CD4-positive, alpha-beta T cell treated with Interleukin-17A for 4 hours (primary cell): ENCODE measurements around the gene SPINK6.
A peak's percentile ranks its signal among the peaks of the same experiment; 100 is the strongest.

ENCODE experiments used
- DNase-seq: peaks from one replicate; pipeline ENCODE4 v3.0.0-alpha.2; 2020; ENCODE audit warnings: mixed read lengths

The SPINK6 gene

DNA sequence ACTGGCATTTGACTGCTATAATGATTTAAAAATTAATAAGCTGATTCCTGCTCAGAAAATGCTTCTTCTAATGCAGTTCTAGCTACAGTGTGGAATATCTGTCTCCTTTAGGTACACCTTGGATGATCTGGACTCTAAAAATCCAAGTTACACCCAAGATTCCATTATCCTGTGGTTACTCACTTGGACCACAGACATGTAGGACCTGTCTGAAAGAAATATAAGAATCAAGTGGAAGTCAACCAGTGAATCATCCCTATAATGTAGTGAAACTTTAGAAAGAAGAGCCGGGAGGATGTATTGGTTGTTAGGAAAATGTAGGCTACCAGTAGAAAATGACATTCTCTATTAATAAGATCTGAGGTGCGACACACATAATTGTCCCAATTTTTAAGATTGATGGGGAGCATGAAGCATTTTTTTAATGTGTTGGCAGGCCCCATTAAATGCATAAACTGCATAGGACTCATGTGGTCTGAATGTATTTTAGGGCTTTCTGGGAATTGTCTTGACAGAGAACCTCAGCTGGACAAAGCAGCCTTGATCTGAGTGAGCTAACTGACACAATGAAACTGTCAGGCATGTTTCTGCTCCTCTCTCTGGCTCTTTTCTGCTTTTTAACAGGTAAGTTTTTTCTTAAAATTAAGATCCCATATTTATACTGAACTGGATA lies at the start of gene SPINK6:
SPINK6 (plus strand) TSS at position 512 of the 673 bp plus-strand sequence; CDS start at position 567, 55 bp downstream.
- no peak for DNase-seq

GRCh38 chr5:148156609-148157008 lies 46.2 kb upstream of the SPINK6 start:
- no peak for DNase-seq

DNA sequence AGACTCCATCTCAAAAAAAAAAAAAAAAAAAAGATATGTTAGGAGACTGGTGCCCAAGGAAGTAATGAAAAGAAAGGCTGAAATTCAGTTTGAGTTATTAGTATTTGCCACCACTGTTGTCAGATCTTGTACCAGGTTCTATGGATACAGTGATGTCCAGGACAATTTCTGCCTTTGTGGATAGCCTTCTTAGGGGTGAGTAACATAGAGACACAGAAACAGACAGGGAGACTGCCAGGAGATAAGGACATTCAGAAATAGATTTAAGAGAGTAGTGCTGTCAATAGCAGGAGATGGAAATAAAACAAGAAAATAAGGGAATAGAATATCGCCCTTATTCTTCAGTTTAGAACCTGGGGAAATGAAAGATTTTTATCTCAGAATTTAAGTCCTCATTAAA lies 40.8 kb upstream of the SPINK6 start:
- no peak for DNase-seq

GRCh38 chr5:148163345-148163744 lies 39.5 kb upstream of the SPINK6 start:
- DNase-seq, result no peak

- DNase-seq, result no peak
Measured at GRCh38 chr5:148166550-148167283, 36.1 kb upstream of the SPINK6 start.

DNA sequence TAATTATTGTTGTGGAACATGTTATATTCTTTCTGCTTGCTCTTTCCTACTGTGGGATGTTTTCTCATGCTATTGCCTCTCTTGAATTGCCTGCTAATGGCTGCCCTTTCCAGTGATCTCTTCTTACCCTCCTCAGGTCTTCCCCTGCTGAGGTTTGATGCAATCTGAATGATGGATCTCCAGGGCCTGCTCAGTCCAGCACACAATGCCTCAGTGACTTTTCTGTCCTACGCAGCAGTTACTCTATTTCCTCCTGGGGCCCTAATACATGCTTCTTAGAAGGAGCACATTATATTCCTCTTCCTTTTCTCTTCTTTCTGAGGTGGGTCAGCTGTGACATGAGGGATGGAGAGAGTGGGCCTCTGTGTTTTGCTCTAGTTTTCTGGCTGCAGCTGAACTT lies 34.6 kb upstream of the SPINK6 start, which contains the start of gene SPINK14:
SPINK14 (plus strand) TSS at position 301 of the 400 bp plus-strand sequence. CDS start 1,187 bp downstream, outside the sequence.
- DNase-seq, result no peak

DNA sequence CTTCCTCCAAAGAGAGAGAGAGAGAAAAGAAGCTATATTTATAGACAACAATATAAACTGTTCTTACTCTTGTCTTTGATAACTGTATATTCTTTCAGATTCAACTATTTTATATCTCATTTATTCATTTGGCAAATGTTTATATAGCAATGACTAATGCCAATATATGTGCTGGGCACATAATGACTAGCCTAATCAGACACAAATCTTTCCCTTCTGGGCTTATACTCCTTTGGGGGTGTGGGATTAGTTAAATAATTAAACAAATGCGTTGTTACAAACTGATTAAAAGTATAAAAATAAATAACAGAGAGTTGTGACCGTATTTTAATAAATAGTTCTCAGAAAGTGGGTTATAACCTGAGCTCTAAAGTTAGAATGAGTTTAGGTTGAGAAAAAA lies 30.5 kb upstream of the SPINK6 start:
- no peak for DNase-seq

DNA sequence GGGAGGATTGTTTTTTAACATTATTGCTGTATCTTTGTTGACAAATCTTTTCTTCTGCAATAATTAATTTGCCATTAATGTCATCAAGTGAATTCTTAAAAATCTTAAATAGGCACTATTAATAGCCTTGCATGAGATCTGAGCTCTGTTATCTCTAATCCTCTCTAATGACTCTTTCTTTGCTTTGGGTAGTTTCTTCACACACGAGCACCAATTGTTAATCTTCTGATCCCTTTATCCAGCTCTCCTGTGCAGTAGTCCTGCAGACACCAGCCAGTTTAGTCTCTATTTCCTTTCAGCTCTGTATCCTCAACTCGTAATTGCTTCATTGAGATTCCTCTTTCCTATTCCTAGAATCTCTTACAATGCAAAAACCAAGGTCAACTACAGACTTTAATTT lies 26.4 kb upstream of the SPINK6 start:
- no peak for DNase-seq

DNA sequence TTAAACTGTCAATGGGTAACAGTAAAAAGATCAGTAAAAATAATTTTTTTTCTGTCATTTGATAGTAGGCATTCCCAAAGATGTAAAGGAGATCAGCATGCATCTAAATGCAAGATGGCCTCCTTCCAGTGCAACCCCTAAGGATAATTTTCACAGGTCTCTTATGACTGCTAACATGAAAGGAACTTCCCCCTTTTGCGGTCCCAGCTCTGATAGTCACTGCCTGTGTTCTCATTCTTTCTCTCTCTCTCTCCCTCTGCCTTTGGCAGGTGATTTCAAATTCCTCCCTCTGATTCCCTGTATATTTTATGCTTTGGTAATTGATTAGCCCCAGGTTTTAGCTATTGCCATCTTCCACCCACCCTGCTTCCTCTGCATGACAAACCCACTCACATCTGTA lies 25.6 kb upstream of the SPINK6 start:
- DNase-seq, result no peak

DNA sequence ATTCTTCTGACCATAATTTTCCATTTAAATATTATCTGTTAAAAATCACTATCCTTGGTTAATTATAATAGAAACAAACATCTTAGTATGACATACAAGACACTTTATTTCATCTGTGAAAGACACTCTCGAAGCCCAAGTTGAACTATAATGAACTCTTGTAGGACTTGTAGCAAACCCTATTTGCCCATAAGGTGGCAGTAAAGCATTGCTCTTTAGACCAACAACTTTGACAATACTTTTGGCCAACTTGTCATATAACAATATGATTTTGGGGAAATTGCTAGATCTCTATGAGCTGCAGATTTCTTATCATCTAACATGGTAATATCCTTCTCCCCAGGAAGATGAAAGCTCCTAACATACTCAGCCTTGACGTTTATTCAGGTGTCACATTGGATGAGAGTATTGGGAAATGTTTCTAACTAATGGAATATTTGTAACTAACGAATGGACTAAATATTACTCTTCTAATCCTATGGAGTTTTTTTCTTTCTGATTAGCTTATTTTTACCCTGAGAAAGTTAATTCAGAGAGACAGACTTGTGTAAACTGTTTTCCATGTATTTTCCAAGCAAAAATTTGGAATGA lies 23.5 kb upstream of the SPINK6 start:
- peak; percentile 6 for DNase-seq

DNA sequence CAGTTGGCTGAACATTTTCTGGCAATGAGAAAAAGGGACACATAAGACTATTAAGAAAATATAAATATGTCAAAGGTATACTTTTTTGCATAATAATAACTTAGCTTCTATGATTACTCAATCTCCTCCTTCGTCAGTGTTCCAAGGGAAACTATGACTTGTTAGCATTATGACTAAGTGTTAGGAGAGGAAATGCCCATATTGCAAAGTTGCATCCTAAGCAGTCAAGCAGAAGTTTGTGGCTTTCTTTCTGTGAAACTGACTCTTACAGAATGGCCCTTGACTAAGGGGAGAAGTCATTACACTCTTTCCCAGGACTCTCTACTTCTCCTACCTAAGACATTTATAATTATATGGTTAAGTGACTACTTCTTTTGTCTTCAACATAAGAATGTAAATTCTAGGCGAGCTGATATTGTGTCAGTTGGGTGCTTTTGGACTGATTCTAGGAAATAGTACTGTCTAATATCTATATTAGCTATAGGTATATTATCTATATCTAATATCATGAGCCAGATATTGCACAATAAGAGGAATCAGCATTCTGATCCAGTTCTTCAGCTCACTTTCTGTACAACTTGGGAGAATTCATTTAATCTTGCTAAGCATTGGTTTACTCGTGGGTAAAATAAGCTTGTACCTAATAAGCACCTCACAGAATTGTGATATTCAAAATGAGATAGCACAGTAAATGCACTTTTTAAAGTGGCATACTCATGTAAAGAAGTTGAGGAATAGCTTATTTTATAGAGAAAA lies 16.4 kb upstream of the SPINK6 start:
- DNase-seq, result no peak

- no peak for DNase-seq
Measured at GRCh38 chr5:148191010-148191409, 11.8 kb upstream of the SPINK6 start.

DNA sequence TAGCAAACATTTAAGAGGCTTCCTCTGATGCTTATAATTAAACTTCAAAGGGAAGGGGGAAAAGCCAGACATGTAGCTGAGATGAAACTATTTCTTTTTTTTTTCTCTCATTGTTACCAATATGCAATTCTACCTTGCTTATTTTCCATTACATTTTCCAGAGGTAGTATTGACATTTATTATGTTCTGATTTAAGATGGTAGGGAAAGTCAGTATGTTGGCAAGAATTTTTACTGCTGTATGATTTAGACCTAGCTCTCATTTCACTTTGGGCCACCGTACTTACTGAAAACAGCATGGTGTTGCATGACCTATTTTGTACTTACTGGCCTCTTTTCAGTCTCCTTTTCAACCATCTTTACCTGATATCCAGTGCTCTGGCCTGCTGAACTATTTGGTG lies 9.6 kb upstream of the SPINK6 start:
- no peak for DNase-seq

DNA sequence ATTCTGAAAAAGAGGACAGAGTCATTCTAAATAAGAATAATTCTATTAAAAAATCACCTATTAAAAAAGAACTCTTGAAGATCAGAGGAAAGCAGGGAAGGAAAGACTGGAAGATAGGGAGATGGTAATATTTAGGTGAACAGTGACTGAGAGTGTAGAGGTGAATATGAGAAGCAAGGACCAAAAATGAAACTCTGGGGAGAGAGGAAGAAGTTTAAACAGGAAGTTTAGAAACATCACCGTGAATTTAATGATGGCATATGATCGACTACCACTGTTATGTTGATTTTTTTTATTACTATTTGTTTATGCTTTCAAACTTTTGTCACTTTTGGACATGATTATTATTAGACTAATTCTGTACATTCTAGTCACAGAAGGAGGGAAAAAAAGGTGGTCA lies 1.7 kb upstream of the SPINK6 start:
- no peak for DNase-seq

DNA sequence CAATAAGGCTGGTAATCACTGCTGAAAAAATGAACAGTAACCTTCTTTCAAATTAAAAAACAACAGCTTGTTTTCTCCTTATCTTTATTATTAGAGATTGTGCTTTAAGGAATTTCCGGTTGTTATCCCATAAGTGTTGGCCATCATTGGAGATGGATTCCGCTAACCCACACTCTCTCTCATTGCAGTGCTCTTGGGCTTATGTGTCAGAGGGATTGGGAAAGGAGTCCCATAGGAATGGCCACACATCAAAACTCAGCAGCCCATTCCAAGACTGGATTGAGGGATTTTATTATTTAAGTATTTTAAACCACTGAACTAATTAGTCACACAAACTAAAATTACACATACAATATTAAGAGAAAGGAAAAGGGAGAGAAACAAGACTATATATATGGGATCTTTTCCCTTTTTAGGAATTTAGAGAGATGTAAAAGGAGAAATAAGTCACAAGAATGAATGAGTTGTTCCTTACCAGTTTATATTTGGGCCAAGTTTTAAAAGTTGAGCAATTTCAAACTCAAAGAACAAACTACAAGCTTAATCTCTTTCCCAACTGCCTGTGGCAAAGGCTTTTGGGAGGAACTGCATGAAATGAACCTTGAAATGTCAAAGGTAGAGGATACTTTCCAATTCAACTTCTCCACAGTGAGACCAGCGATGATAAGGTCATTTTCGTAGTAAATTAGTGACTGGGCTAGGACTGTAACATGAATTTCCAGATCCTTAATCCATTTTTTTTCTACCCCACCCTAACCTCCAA lies 2.4 kb downstream of the SPINK6 start:
- DNase-seq, result no peak

- no peak for DNase-seq
Measured at GRCh38 chr5:148205865-148206264, 3.0 kb downstream of the SPINK6 start.

DNA sequence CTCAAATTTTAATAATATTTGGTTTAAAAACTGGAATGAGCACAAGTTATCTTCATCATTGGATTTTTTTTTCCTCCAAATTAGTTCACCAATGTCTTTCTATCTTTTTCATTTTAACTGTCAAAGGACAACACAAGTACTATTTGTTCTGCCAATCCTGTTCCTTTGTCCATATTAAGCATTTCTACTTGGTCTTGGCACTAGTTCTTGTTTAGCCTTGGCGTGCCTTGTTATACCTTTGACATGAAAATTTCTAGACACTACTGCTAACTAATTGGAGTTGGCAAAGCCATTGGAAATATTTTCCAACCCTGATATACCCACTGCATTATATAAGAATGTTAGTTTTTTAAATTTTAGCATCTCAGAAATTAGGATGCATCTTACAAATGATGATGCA lies 3.8 kb downstream of the SPINK6 start:
- no peak for DNase-seq

- DNase-seq, result no peak
Measured at GRCh38 chr5:148208226-148208625, 5.4 kb downstream of the SPINK6 start.

- no peak for DNase-seq
Measured at GRCh38 chr5:148209151-148209770, 6.4 kb downstream of the SPINK6 start.

GRCh38 chr5:148214665-148215185 lies 11.9 kb downstream of the SPINK6 start:
- DNase-seq, result no peak

GRCh38 chr5:148221508-148221907 lies 18.7 kb downstream of the SPINK6 start:
- no peak for DNase-seq
